Transverse colon (tissue), 4 donors: ENCODE data around the gene VMAC. TPM values are rescaled to one million over a fixed set of nuclear protein-coding genes. Genes with fewer than 3 reads are reported as not detected.

Source experiments
- DNase-seq: peaks from one replicate; pipeline ENCODE4 v3.0.0-alpha.2; 2019
- H3K27ac ChIP-seq, 4 donors: fragments of 200-600 bp; sonication (generic); 2 replicates each; pipeline ENCODE4 v1.5.1; 2016 to 2018; ENCODE audit warnings: inconsistent platforms in 4 of 4
- H3K27me3 ChIP-seq: fragments of 200-600 bp; sonication (generic); 2 replicates; pipeline ENCODE4 v1.5.1; 2017; ENCODE audit warnings: inconsistent platforms
- H3K36me3 ChIP-seq, 4 donors: fragments of 200-600 bp; sonication (generic); 2 replicates each; pipeline ENCODE4 v1.5.1; 2017 to 2019; ENCODE audit warnings: inconsistent platforms in 4 of 4
- H3K4me1 ChIP-seq, 4 donors: fragments of 200-600 bp; sonication (generic); 2 replicates each; pipeline ENCODE4 v1.5.1; 2017 to 2020; ENCODE audit warnings: inconsistent platforms in 4 of 4
- H3K4me3 ChIP-seq, 4 donors: fragments of 200-600 bp; sonication (generic); 1 replicate in 1 of 4; 2 replicates in 3 of 4; pipeline versions ENCODE4 v1.5.1 to v1.6.1; 2017 to 2019; ENCODE audit warnings: inconsistent platforms in 4 of 4
- H3K9me3 ChIP-seq, 2 donors: fragments of 200-600 bp; sonication (generic); 2 replicates each; pipeline ENCODE4 v1.5.1; 2017 to 2019; ENCODE audit warnings: inconsistent platforms in 2 of 2
- EP300 ChIP-seq: sonication (generic); formaldehyde crosslinking; IDR thresholded peaks from one replicate; pipeline ENCODE4 v1.6.1; 2017; ENCODE audit warnings: antibody characterized with exemption, low read depth
- POLR2A ChIP-seq: fragments of 450-650 bp; IDR thresholded peaks from one replicate; pipeline ENCODE4 v1.6.1; 2016; ENCODE audit warnings: antibody characterized with exemption, mild to moderate bottlenecking, moderate library complexity
- POLR2AphosphoS5 ChIP-seq, 3 donors: sonication (generic); formaldehyde crosslinking; IDR thresholded peaks; one replicate each; pipeline ENCODE4 v1.6.1; 2016; ENCODE audit warnings: antibody characterized with exemption in 3 of 3
- WGBS, 2 donors: methylation state at CpG; one replicate each; pipeline ENCODE4 v1.1.5; 2018; ENCODE audit warnings: low coverage in 1 of 2; 5-methylcytosine and 5-hydroxymethylcytosine counted together
- in situ Hi-C, 4 donors: fragments of 200-750 bp; cut with MboI; loops; one replicate each; pipeline versions ENCODE4 v1.15.0 to v1.15.1; 2017; ENCODE audit warnings: low sequenced_read_pairs in 3 of 4, low pct_ligation_motif_present in 1 of 4, low pct_unique_long_range_greater_than_20kb in 1 of 4
- intact Hi-C: fragments of 100-400 bp; cut with DNase I; formaldehyde crosslinking; loops from one replicate; pipeline ENCODE4 v1.15.1; 2023; ENCODE audit warnings: low total_unique reads
- total RNA-seq, 4 donors: library from RNA; depleted of rRNA; stranded (reverse); fragments of >200 nt; gene quantifications; one replicate each; pipeline ENCODE4 v1.1.0, GENCODE V29; 2016
- TF ChIP-seq, protein P1 (sequence below), 5 experiments: fragments of 200-600 bp in 3 of 5; fragments of 450-650 bp in 2 of 5; sonication (generic) in 3 of 5; IDR thresholded peaks; 1 replicate in 2 of 5; 2 replicates in 3 of 5; pipeline ENCODE4 v1.5.1; 2016 to 2017; ENCODE audit warnings: antibody characterized with exemption in 5 of 5, inconsistent platforms in 3 of 5, mild to moderate bottlenecking in 2 of 5, moderate library complexity in 1 of 5

VMAC gene
- total RNA-seq, 4 donors from 2014 or later = 8.9 to 59.5 (median 18.4) TPM

DNA sequence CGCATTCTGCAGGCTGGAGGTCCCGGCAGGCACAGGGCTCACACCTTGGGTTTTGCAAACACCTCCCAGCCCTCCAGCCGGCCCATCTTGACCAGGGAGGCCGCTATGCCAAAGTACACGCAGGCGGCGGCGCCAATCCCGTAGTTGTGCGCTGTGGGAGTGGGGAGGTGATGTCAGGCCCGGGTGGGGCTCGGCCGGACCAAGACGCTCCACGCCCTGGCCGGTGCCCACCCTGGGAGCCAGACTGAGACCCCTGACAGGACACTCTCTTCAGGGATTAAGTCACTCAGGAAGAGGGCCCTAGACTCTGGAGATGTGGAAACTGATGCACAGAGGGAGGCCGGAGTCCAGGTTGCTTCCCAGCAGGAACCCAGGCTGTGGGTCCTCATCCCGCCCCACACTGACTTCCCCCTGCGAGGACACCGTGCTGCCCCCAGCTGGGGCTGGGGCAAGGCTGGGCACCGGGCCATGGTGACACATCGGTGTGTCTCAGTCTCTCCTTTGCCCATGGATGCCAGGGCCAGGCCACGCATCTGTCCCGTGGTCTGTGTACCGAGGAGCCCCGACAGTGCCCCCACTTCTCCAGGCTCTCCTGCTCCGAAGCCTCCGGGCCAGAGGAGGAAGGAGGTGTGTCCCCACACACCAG is 9.8 kb upstream of the VMAC start:
- peaks cover 16% of the 10 kb centered on the region for H3K27me3 ChIP-seq
- H3K27ac ChIP-seq = no peak overlapping the region
- H3K4me1 ChIP-seq = peaks cover 6 to 17% (median 10%) of the 10 kb centered on the region in 4 donors
- intact Hi-C loops (no loop called here), in situ Hi-C loops (loop anchor here in 1 of 4 donors (10.0 kb wide), 1 partner anchor 90 kb away; the partner anchor contains the start of gene NRTN)
- no peak for DNase-seq
- WGBS, 2 donors = 91% methylated on average over 26 of the region's 28 CpGs; no CpG with 5 or more reads in 1 of the 2 donors
- H3K9me3 ChIP-seq = no peaks in the 10 kb centered on the region
- no peak for TF ChIP-seq EP300
- no peak for TF ChIP-seq POLR2A
- TF ChIP-seq POLR2AphosphoS5 (IDR thresholded peaks at IDR 0.05) = no peak
- TF ChIP-seq, protein P1, sequence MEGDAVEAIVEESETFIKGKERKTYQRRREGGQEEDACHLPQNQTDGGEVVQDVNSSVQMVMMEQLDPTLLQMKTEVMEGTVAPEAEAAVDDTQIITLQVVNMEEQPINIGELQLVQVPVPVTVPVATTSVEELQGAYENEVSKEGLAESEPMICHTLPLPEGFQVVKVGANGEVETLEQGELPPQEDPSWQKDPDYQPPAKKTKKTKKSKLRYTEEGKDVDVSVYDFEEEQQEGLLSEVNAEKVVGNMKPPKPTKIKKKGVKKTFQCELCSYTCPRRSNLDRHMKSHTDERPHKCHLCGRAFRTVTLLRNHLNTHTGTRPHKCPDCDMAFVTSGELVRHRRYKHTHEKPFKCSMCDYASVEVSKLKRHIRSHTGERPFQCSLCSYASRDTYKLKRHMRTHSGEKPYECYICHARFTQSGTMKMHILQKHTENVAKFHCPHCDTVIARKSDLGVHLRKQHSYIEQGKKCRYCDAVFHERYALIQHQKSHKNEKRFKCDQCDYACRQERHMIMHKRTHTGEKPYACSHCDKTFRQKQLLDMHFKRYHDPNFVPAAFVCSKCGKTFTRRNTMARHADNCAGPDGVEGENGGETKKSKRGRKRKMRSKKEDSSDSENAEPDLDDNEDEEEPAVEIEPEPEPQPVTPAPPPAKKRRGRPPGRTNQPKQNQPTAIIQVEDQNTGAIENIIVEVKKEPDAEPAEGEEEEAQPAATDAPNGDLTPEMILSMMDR (IDR thresholded peaks at IDR 0.05) = no peak
- no peak overlapping the region for H3K4me3 ChIP-seq
- peaks cover 0 to 15% (median 3%) of the 10 kb centered on the region in 4 donors for H3K36me3 ChIP-seq

GRCh38 chr19:5895409-5895808 is 9.3 kb upstream of the VMAC start:
- no peak overlapping the region for H3K27ac ChIP-seq
- no peak for DNase-seq
- H3K4me3 ChIP-seq = no peak overlapping the region
- H3K27me3 ChIP-seq = peaks cover 15% of the 10 kb centered on the region
- intact Hi-C loops = no loop called here
- H3K4me1 ChIP-seq = peaks cover 6 to 12% (median 8%) of the 10 kb centered on the region in 4 donors
- TF ChIP-seq, protein P1 (IDR thresholded peaks at IDR 0.05) = no peak
- TF ChIP-seq POLR2AphosphoS5 (IDR thresholded peaks at IDR 0.05) (no peak), POLR2A (no peak), EP300 (no peak)
- no peaks in the 10 kb centered on the region for H3K9me3 ChIP-seq
- H3K36me3 ChIP-seq = peaks cover 0 to 15% (median 3%) of the 10 kb centered on the region in 4 donors
- WGBS, 2 donors = 98% methylated on average over 8 of the region's 15 CpGs; no CpG with 5 or more reads in 1 of the 2 donors
- in situ Hi-C loops = loop anchor here in 1 of 4 donors (10.0 kb wide), 1 partner anchor 91 kb away; the partner anchor contains the start of gene NRTN

GRCh38 chr19:5895890-5896289 is 8.8 kb upstream of the VMAC start:
- 17 to 85% methylated on average over 1 to 8 of the region's 8 CpGs for WGBS, 2 donors
- peaks cover 13% of the 10 kb centered on the region for H3K27me3 ChIP-seq
- H3K4me3 ChIP-seq = no peak overlapping the region
- H3K27ac ChIP-seq = no peak overlapping the region
- DNase-seq = no peak
- in situ Hi-C loops (loop anchor here in 1 of 4 donors (10.0 kb wide), 1 partner anchor 91 kb away; the partner anchor contains the start of gene NRTN), intact Hi-C loops (no loop called here)
- peaks cover 6 to 12% (median 8%) of the 10 kb centered on the region in 4 donors for H3K4me1 ChIP-seq
- H3K36me3 ChIP-seq = peaks cover 0 to 15% (median 3%) of the 10 kb centered on the region in 4 donors
- TF ChIP-seq POLR2AphosphoS5 (IDR thresholded peaks at IDR 0.05) (no peak), POLR2A (no peak), EP300 (no peak)
- TF ChIP-seq, protein P1 (IDR thresholded peaks at IDR 0.05) = no peak
- no peaks in the 10 kb centered on the region for H3K9me3 ChIP-seq

- H3K27ac ChIP-seq = no peak overlapping the region
- in situ Hi-C loops = loop anchor here in 1 of 4 donors (10.0 kb wide), 1 partner anchor 92 kb away; the partner anchor contains the start of gene NRTN
- peaks cover 0 to 15% (median 3%) of the 10 kb centered on the region in 4 donors for H3K36me3 ChIP-seq
- H3K27me3 ChIP-seq = peaks cover 6% of the 10 kb centered on the region
- no peak for DNase-seq
- no peak overlapping the region for H3K4me3 ChIP-seq
- peaks cover 6 to 10% (median 8%) of the 10 kb centered on the region in 4 donors for H3K4me1 ChIP-seq
- TF ChIP-seq POLR2A (no peak), POLR2AphosphoS5 (IDR thresholded peaks at IDR 0.05) (no peak), EP300 (no peak)
- TF ChIP-seq, protein P1 (IDR thresholded peaks at IDR 0.05) = no peak
- WGBS, 2 donors = 88% methylated on average over 29 of the region's 29 CpGs; no CpG with 5 or more reads in 1 of the 2 donors
- H3K9me3 ChIP-seq = no peaks in the 10 kb centered on the region
- intact Hi-C loops = no loop called here
These were observed 8.2 kb upstream of the VMAC start for GRCh38 chr19:5896365-5897076.
